A549 (cell line): Measurements from ENCODE around the gene FBXO10. TPM values are rescaled to one million over a fixed set of nuclear protein-coding genes. Genes with fewer than 3 reads are reported as not detected.

Source experiments
- ATAC-seq, 2 experiments: fragments of 200-7000 bp in 1 of 2; fragments of >200 bp in 1 of 2; cut with Nextera tagmentation in 1 of 2; cut with Tn5 transposase in 1 of 2; 3 replicates each; pipeline versions ENCODE4 v1.8.0 to v1.9.1; 2018 to 2020; ENCODE audit warnings: mild to moderate bottlenecking in 1 of 2, moderate library complexity in 1 of 2
- CTCF ChIA-PET: fragments of 300-600 bp; sonication (Branson Sonifier 250); formaldehyde crosslinking; extraction: SDS; loops from one replicate; lab custom pipeline; 2021; ENCODE audit warnings: antibody characterized with exemption, inconsistent platforms; lab: Yijun Ruan, JAX
- POLR2A ChIA-PET: fragments of 350-600 bp; formaldehyde crosslinking; extraction: SDS; loops from one replicate; lab custom pipeline; 2021; ENCODE audit warnings: antibody characterized with exemption, inconsistent platforms; lab: Yijun Ruan, JAX
- DNase-seq, 2 experiments: peaks; one replicate each; pipeline versions ENCODE4 v3.0.0 to v3.0.0-alpha.2; 2011 to 2016; ENCODE audit warnings: low read depth in 1 of 2, low spot score in 1 of 2
- FAIRE-seq: peaks from 2 replicates; lab custom pipeline; 2011; peaks lifted over from hg19 to GRCh38; lab: Jason Lieb, UNC
- H3K27ac ChIP-seq, 2 experiments: fragments of >200 bp; sonication (Bioruptor Twin); formaldehyde crosslinking; 3 replicates each; pipeline ENCODE4 v1.5.1; 2016 to 2017
- H3K4me1 ChIP-seq: fragments of >200 bp; sonication (Bioruptor Twin); formaldehyde crosslinking; 3 replicates; pipeline ENCODE4 v1.6.1; 2016
- H3K4me2 ChIP-seq: fragments of >200 bp; sonication (Bioruptor Twin); formaldehyde crosslinking; 3 replicates; pipeline ENCODE4 v1.6.1; 2016
- H3K4me3 ChIP-seq: fragments of >200 bp; sonication (Bioruptor Twin); formaldehyde crosslinking; 3 replicates; pipeline ENCODE4 v1.5.1; 2016
- H3K9me3 ChIP-seq: fragments of >200 bp; sonication (Bioruptor Twin); formaldehyde crosslinking; 3 replicates; pipeline ENCODE4 v1.6.1; 2016
- EHF ChIP-seq: fragments of 250-450 bp; sonication (Bioruptor Pico); IDR thresholded peaks from 2 replicates; pipeline ENCODE4 v1.5.0; 2020; ENCODE audit warnings: mild to moderate bottlenecking
- FOSB ChIP-seq: fragments of 250-450 bp; sonication (Bioruptor Pico); IDR thresholded peaks from 2 replicates; pipeline ENCODE4 v1.5.0; 2020; ENCODE audit warnings: mild to moderate bottlenecking, moderate library complexity
- FOXS1 ChIP-seq: fragments of 250-450 bp; sonication (Bioruptor Pico); IDR thresholded peaks from 2 replicates; pipeline ENCODE4 v1.5.0; 2020; ENCODE audit warnings: mild to moderate bottlenecking, moderate library complexity
- HOXB13 ChIP-seq: fragments of 250-450 bp; sonication (Bioruptor Pico); IDR thresholded peaks from 2 replicates; pipeline ENCODE4 v1.5.0; 2020; ENCODE audit warnings: low read depth, mild to moderate bottlenecking, moderate library complexity
- HOXB5 ChIP-seq: fragments of 250-450 bp; sonication (Bioruptor Pico); IDR thresholded peaks from 2 replicates; pipeline ENCODE4 v1.5.0; 2020; ENCODE audit warnings: mild to moderate bottlenecking, moderate library complexity
- KDM1A ChIP-seq: fragments of 200-600 bp; sonication (generic); IDR thresholded peaks from 2 replicates; pipeline ENCODE4 v1.6.1; 2016; ENCODE audit warnings: low read depth, mild to moderate bottlenecking
- MAZ ChIP-seq: fragments of 150-350 bp; IDR thresholded peaks from 2 replicates; pipeline ENCODE4 v1.6.1; 2014; ENCODE audit warnings: antibody characterized with exemption, low read depth, low read length, borderline replicate concordance
- NPAS2 ChIP-seq: fragments of 250-450 bp; sonication (Bioruptor Pico); IDR thresholded peaks from 2 replicates; pipeline ENCODE4 v1.8.0; 2022; ENCODE audit warnings: mild to moderate bottlenecking, moderate library complexity, borderline replicate concordance
- NR3C1 ChIP-seq: fragments of >200 bp; sonication (Bioruptor Twin); formaldehyde crosslinking; IDR thresholded peaks from 3 replicates; pipeline ENCODE4 v1.6.1; 2017
- POLR2A ChIP-seq: IDR thresholded peaks from 2 replicates; pipeline ENCODE4 v1.6.1; 2012; ENCODE audit warnings: mild to moderate bottlenecking, low read length
- RARB ChIP-seq: fragments of 250-450 bp; sonication (Bioruptor Pico); IDR thresholded peaks from 2 replicates; pipeline ENCODE4 v1.8.0; 2021; ENCODE audit warnings: mild to moderate bottlenecking, moderate library complexity
- SMC3 ChIP-seq: fragments of >200 bp; sonication (Bioruptor Twin); formaldehyde crosslinking; IDR thresholded peaks from 3 replicates; pipeline ENCODE4 v1.6.1; 2018; ENCODE audit warnings: inconsistent platforms
- TFCP2L1 ChIP-seq: fragments of 250-450 bp; sonication (Bioruptor Pico); IDR thresholded peaks from 2 replicates; pipeline ENCODE4 v1.5.0; 2021; ENCODE audit warnings: mild to moderate bottlenecking
- WGBS: methylation state at CpG from one replicate; pipeline ENCODE4 v1.1.6; 2017; ENCODE audit errors: missing lambda C conversion rate; 5-methylcytosine and 5-hydroxymethylcytosine counted together
- polyA plus RNA-seq, 4 experiments: library from polyadenylated mRNA; depleted of rRNA in 3 of 4; stranded (reverse); fragments of >200 nt; fragmentation: RNase III in 1 of 4; extraction: RNeasy Plus Mini Kit Qiagen cat#74134 plus additional on column Dnase treatment in 1 of 4; gene quantifications; 2 replicates in 3 of 4; 3 replicates in 1 of 4; pipeline ENCODE4 v1.2.3, GENCODE V29; 2011 to 2017
- TF ChIP-seq, protein P1 (sequence below): fragments of 200-600 bp; sonication (generic); IDR thresholded peaks from 2 replicates; pipeline ENCODE4 v1.6.1; 2016; ENCODE audit warnings: antibody characterized with exemption, mild to moderate bottlenecking, moderate library complexity
- TF ChIP-seq, protein P2 (sequence below): IDR thresholded peaks from 2 replicates; pipeline ENCODE4 v1.6.1; 2012
- TF ChIP-seq, protein P3 (sequence below): IDR thresholded peaks from 2 replicates; pipeline ENCODE4 v1.6.1; 2012; ENCODE audit warnings: low read depth, borderline replicate concordance
- TF ChIP-seq, protein P4 (sequence below): fragments of 150-350 bp; IDR thresholded peaks from 2 replicates; pipeline ENCODE4 v1.6.1; 2014; ENCODE audit warnings: low read depth, mild to moderate bottlenecking, low read length
- TF ChIP-seq, protein P5 (sequence below): fragments of >200 bp; sonication (Bioruptor Twin); formaldehyde crosslinking; IDR thresholded peaks from 3 replicates; pipeline ENCODE4 v1.6.1; 2016

The FBXO10 gene
- polyA plus RNA-seq, 2 of the 4 experiments (the other 2 are of a cell fraction): 5.0 to 5.3 TPM

DNA sequence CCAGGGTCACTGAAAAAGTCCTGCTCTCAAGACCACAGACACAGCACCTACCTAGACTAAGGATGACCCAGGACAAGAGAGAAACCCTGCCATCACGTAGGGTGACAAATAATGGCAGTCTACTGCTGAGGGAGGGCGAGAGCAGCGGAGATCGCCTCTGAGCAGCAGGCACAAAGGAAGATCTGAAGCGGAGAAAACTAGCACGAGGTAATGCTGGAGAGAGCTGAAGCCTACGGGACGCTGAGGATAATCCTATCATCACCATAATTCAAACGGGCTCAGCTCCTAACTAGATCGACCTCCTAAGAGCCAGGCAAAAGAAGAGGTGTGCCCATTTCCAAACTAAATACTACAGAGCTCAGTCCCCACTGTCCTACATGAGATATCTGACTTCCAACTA lies 41.3 kb downstream of the FBXO10 start:
- no peak for ATAC-seq

DNA sequence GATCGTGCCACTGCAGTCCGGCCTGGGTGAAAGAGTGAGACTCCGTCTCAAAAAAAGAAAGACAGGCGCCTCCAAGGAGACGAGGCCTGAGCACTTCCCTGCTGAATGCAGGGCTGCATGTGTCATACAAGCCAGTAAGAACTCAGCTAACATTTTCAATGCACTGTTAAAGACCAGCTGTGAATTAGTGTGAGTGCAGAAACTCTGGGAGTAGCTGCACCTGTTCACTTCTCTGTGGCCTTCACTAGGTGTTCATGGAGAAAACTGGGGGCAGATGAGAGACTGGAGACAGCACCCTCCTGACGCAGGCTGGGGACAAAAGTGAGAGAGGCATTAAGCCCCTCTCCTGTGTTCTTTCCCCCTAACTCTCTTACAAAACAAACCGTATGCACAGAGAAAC lies 41.8 kb downstream of the FBXO10 start:
- 90% methylated on average over 7 of the region's 7 CpGs for WGBS
- Histone ChIP-seq H3K4me1 (no peaks in the 10 kb centered on the region), H3K9me3 (no peaks in the 10 kb centered on the region), H3K4me3 (no peak overlapping the region), H3K4me2 (no peak overlapping the region), H3K27ac (no peak overlapping the region)
- CTCF ChIA-PET: no interaction called here
- no peak for TF ChIP-seq TFCP2L1 (CRISPR knock-in tag)
- FAIRE-seq: no peak
- POLR2A ChIA-PET: interaction anchor here (0.5 kb wide), 1 partner anchor 131 kb away, joined by 5 read pairs; no protein-coding TSS in a partner anchor
- no peak for DNase-seq
- ATAC-seq: no peak

More for the DNA sequence above, 41.3 kb downstream of the FBXO10 start:
- ChIA-PET CTCF (no interaction called here), POLR2A (no interaction called here)
- no peak overlapping the region for H3K4me2 ChIP-seq
- no peak overlapping the region for H3K27ac ChIP-seq
- H3K9me3 ChIP-seq: no peaks in the 10 kb centered on the region
- 80% methylated on average over 10 of the region's 10 CpGs for WGBS
- DNase-seq (no peak), FAIRE-seq (no peak)
- TF ChIP-seq NR3C1: no peak
- TF ChIP-seq NPAS2 (CRISPR knock-in tag): no peak
- TF ChIP-seq HOXB13 (CRISPR knock-in tag): no peak
- TF ChIP-seq EHF (CRISPR knock-in tag): no peak
- TF ChIP-seq, protein P1, sequence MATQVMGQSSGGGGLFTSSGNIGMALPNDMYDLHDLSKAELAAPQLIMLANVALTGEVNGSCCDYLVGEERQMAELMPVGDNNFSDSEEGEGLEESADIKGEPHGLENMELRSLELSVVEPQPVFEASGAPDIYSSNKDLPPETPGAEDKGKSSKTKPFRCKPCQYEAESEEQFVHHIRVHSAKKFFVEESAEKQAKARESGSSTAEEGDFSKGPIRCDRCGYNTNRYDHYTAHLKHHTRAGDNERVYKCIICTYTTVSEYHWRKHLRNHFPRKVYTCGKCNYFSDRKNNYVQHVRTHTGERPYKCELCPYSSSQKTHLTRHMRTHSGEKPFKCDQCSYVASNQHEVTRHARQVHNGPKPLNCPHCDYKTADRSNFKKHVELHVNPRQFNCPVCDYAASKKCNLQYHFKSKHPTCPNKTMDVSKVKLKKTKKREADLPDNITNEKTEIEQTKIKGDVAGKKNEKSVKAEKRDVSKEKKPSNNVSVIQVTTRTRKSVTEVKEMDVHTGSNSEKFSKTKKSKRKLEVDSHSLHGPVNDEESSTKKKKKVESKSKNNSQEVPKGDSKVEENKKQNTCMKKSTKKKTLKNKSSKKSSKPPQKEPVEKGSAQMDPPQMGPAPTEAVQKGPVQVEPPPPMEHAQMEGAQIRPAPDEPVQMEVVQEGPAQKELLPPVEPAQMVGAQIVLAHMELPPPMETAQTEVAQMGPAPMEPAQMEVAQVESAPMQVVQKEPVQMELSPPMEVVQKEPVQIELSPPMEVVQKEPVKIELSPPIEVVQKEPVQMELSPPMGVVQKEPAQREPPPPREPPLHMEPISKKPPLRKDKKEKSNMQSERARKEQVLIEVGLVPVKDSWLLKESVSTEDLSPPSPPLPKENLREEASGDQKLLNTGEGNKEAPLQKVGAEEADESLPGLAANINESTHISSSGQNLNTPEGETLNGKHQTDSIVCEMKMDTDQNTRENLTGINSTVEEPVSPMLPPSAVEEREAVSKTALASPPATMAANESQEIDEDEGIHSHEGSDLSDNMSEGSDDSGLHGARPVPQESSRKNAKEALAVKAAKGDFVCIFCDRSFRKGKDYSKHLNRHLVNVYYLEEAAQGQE: no peak
- TF ChIP-seq, protein P2, sequence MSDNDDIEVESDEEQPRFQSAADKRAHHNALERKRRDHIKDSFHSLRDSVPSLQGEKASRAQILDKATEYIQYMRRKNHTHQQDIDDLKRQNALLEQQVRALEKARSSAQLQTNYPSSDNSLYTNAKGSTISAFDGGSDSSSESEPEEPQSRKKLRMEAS: no peak
- H3K4me1 ChIP-seq: no peaks in the 10 kb centered on the region
- H3K4me3 ChIP-seq: no peak overlapping the region

DNA sequence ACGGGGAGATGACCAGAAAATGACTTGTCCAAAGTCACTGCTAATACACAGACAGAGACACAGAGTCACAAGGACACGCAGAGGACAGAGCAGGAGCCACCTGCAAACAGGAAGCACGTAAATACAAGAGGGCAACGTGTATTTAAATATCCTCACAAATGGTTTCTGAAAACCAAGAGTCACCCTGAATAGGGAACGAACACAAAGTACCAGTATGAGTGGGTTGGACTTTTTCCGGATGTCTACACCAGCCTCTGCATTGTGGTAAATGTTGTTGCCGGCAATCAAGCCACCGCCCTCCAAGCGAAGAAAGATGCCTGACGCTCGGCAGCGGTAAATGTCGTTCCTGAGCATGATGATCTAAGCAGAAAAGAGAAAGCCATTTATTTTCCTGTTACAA lies 44.5 kb downstream of the FBXO10 start:
- POLR2A ChIA-PET: no interaction called here
- no peak for DNase-seq
- 92% methylated on average over 13 of the region's 13 CpGs for WGBS
- Histone ChIP-seq H3K9me3 (no peaks in the 10 kb centered on the region), H3K4me3 (no peak overlapping the region), H3K27ac (no peak overlapping the region), H3K4me1 (no peaks in the 10 kb centered on the region), H3K4me2 (no peak overlapping the region)
- FAIRE-seq: no peak
- TF ChIP-seq FOSB (CRISPR knock-in tag) (no peak), RARB (CRISPR knock-in tag) (no peak), HOXB5 (no peak), POLR2A (no peak), FOXS1 (no peak), KDM1A (no peak), SMC3 (no peak), MAZ (no peak)
- TF ChIP-seq, protein P3, sequence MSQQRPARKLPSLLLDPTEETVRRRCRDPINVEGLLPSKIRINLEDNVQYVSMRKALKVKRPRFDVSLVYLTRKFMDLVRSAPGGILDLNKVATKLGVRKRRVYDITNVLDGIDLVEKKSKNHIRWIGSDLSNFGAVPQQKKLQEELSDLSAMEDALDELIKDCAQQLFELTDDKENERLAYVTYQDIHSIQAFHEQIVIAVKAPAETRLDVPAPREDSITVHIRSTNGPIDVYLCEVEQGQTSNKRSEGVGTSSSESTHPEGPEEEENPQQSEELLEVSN: no peak
- TF ChIP-seq, protein P4, sequence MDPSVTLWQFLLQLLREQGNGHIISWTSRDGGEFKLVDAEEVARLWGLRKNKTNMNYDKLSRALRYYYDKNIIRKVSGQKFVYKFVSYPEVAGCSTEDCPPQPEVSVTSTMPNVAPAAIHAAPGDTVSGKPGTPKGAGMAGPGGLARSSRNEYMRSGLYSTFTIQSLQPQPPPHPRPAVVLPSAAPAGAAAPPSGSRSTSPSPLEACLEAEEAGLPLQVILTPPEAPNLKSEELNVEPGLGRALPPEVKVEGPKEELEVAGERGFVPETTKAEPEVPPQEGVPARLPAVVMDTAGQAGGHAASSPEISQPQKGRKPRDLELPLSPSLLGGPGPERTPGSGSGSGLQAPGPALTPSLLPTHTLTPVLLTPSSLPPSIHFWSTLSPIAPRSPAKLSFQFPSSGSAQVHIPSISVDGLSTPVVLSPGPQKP: no peak
- TF ChIP-seq, protein P5, sequence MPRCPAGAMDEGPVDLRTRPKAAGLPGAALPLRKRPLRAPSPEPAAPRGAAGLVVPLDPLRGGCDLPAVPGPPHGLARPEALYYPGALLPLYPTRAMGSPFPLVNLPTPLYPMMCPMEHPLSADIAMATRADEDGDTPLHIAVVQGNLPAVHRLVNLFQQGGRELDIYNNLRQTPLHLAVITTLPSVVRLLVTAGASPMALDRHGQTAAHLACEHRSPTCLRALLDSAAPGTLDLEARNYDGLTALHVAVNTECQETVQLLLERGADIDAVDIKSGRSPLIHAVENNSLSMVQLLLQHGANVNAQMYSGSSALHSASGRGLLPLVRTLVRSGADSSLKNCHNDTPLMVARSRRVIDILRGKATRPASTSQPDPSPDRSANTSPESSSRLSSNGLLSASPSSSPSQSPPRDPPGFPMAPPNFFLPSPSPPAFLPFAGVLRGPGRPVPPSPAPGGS: no peak
- ATAC-seq: no peak
- CTCF ChIA-PET: no interaction called here
